ENCODE results near the gene CD248.

CD248 gene

DNA sequence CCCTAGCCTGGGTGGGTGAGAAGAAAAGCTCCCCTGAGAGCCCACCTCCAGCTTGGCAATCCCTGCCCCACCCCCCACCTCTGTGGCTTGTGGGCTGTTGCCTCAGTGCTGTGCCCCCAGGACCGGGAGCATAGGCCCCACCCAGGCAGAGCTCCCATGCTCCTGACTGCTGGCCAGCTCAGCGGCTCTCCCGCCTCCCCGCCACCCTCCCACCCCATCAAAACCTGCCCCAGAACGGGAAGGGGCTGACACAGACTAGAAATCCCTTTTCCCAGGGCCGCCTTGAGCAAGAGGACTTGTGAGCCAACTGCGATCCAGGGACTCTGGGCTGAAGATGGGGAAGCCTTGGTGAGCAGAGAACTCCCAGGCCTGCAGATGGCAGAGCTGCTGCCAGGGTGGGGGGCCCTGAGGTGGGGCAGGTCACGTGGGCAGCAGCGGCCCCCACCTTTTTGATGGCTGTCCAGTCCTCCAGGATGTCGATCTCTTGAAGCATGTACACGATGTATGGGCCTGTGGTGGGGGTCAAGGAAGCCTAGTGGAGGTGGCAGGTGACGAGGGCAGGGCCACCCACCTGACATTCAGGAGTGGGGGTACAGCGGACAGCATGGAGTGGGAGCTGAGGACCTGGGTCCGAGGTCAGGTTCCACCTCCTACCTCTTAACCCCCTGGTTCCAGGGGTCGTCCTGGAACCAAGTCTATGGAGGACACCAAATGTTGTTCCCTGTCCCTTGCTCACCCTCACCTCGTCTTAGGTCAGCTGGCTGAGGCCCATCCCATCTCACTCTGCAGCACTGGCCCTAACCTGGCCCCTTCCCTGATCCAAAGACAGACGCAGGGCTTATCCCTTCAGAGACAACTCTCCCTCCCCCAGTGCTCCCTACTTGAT lies 21.7 kb upstream of the CD248 start:
- no peak for TF ChIP-seq JUND (IDR thresholded peaks at IDR 0.05; ENCODE audit: low read depth)
- DNase-seq (ENCODE audit: low read depth in 1 of 2, low spot score in 1 of 2): no peak
- in situ Hi-C loops (cut with HindIII; ENCODE audit: low pct_unique_long_range_greater_than_20kb, low sequenced_read_pairs): no loop called here

- in situ Hi-C loops (cut with HindIII; ENCODE audit: low pct_unique_long_range_greater_than_20kb, low sequenced_read_pairs): no loop called here
- no peak for TF ChIP-seq JUND (IDR thresholded peaks at IDR 0.05; ENCODE audit: low read depth)
- no peak for DNase-seq (ENCODE audit: low read depth in 1 of 2, low spot score in 1 of 2)
Observed at GRCh38 chr11:66337103-66337899, 20.5 kb upstream of the CD248 start.

DNA sequence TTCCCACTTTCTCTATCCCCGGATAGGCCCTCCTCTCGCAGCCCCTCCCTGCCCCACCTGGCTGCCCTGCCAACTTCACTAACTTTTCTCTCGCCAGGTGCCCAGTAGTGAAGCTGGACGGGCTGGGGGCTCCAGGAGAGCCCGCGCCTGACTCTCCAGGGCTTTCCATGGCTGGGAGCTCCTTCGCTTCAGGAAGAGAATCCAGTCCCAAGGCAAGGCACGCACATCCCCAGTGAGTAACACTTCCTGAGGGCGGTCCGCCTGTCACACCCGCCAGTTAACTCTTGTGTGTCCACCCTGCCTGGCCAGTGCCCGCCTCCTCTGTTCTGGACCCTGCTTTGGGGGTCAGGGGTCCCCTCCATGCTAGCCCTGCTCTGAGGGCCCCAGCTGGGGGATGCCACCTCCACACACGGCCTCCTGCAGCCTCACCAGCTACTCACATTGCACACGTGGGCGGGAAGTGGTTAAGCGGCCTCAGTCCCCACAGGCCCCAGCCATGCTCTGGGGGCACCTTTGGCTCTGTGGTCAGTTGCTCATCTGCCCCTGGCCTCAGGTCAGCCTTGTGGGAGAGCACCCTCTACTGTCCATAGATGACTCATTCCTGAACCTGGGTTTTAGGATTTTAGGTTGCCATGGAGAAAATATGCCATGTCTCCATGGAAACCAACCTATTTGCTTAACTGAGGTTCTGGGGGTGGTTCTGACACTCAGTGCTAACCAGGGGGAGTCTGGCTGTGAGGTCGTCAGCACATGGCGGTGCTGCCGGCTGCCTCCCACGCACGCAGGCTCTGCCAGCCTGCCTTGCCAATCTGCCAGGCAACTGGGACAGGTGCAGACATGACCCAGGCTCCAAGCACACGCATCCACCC lies 19.6 kb upstream of the CD248 start, which contains the start of gene RIN1:
Gene RIN1, minus strand, starts transcription at position 201 of the 869 bp plus-strand sequence. Its CDS starts 32 bp downstream, at position 169.
- TF ChIP-seq JUND (IDR thresholded peaks at IDR 0.05; ENCODE audit: low read depth): no peak
- DNase-seq (ENCODE audit: low read depth in 1 of 2, low spot score in 1 of 2): peak; percentile 69 to 94
- in situ Hi-C loops (cut with HindIII; ENCODE audit: low pct_unique_long_range_greater_than_20kb, low sequenced_read_pairs): no loop called here

DNA sequence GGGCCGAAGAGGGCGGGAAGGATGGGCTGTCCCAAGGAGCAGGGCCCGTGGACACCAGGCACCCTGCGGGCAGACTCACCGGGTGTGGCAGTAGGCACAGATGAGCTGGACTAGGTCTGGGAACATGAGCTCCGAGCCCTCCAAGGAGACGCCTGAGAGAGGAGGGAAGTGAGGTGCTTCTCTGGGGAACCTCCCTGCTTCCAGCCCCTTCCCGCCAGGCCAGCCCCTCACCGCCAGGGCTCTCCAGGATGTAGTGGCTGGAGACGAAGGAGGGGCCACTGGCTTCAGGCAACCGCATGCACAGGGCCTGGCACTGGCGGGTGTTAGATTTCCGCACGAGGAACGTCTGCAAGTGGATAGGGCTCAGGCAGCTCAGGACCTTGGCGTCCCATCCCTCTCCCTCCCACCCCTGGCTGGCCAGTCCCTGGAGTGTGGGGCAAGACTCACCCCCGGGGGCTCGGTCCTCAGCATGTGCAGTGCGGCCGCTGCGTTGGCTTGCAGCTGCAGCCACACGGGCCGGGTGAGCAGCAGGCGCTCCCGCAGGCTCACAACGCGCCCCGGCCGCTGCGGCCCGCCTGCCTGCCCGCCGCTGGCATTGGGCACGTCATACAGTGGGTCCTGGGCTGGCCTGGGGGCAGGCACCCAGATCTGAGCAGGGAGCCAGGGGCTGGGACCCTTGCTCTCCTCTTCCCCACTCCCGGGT lies 18.8 kb upstream of the CD248 start:
- in situ Hi-C loops (cut with HindIII; ENCODE audit: low pct_unique_long_range_greater_than_20kb, low sequenced_read_pairs): no loop called here
- DNase-seq (ENCODE audit: low read depth in 1 of 2, low spot score in 1 of 2): peak in 1 of 2 experiments; percentile 79
- TF ChIP-seq JUND (IDR thresholded peaks at IDR 0.05; ENCODE audit: low read depth): no peak

DNA sequence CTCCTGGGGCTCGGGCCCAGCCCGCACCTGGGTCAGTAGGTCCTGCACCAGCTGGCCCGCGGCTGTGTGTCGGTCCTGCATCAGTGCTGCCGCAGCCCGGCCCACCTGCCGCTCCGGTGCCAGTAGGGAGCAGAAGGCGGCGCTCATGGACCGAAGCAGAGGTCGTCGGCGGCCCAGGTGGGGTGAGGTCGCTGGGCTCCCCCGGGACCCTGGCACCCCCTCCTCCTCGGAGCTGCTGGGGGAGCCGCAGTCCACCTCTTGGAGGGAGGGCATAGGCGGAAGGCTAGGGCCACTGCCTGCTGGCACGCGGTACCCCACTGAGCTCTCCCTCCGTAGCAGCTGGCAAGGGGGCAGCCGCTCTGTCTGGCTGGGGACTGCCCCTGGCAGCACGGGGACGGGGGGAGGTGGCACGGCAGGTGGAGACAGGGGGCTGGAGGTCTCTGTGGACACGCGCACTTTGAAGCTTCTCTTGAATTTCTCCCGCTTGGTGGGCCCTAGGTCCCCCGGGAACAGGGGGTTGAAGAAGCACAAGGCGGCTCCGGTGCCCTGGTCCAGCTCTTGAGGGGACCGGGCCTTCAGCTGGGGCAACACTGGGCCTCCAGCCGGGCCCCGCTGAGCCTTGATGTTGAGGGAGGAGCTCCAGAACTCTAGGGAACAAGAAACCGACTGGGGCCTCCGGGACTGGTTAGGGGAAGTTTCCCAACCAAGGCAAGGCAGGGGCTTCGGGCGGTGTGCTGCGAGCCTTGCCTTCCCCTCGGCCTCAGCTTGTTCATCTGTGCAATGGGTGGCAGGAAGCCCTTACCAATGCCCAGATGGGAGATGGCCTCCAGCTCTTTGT lies 18.0 kb upstream of the CD248 start:
- TF ChIP-seq JUND (IDR thresholded peaks at IDR 0.05; ENCODE audit: low read depth): no peak
- DNase-seq (ENCODE audit: low read depth in 1 of 2, low spot score in 1 of 2): no peak
- in situ Hi-C loops (cut with HindIII; ENCODE audit: low pct_unique_long_range_greater_than_20kb, low sequenced_read_pairs): no loop called here

DNA sequence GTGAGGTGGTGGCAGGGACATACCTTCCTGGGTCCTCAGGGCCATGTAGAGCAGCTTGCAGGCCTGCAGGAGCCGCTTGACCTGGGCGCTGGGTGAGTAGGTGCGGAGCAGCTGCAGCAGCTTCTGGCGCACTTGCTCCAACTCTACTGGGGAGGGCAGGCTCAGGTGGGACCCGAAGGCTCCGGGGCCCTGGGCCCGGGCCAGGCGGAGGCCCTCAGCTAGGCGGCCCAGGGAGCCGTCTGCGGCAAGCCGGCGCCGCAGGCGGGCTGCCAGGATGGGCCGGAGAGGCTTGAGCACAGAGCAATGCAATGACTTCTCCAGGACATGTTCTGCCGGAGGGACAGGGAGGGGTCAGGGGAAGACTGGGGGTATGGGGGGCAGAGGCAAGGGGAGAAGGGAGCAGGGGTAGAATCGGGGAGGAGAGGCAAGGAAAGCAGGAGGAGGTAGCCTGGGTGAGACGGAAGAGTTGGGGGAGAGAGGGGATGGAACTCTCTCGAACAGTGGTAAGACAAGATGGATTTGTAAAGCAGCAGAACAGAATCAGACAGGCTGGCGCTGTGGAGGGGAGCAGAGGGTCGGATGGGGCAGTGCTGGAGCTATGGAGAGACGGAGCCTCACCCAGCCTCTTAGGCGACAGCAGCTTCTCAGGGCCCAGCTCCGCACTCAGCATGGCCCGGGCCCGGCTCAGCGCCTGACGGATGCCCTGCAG lies 17.2 kb upstream of the CD248 start:
- in situ Hi-C loops (cut with HindIII; ENCODE audit: low pct_unique_long_range_greater_than_20kb, low sequenced_read_pairs): no loop called here
- TF ChIP-seq JUND (IDR thresholded peaks at IDR 0.05; ENCODE audit: low read depth): no peak
- DNase-seq (ENCODE audit: low read depth in 1 of 2, low spot score in 1 of 2): no peak

DNA sequence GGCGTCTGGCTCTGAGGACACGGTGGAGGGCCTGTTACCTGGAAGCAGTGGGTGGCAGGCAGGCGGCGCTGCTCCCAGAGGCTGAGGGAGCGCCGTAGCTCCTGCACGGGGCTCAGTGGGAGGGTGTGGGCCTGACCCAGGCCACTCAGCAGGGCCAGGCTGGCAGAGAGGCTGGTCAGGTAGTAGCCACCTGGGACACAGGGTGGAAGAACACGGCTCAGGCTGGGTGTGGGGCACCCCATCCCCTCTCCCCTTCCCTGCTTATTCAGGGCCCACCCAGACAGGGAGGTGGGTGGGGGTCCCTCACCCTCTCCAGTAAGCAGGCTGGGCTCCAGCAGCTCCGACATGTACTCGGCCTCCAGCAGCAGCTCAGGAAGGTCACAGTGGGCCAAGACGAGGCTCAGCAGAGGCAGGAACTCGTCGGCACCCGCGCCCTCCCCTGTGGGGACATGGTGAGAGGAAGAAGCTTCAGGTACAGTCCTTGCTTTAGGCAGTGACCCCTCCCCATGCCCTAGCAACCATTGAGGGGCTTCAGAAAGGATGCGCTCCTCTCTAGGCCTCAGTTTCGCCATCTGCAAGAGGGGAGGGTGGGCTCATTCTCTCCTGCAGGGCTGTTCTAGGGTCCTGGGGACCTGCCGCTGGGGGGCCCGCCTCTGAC lies 16.5 kb upstream of the CD248 start:
- DNase-seq (ENCODE audit: low read depth in 1 of 2, low spot score in 1 of 2): no peak
- in situ Hi-C loops (cut with HindIII; ENCODE audit: low pct_unique_long_range_greater_than_20kb, low sequenced_read_pairs): no loop called here
- TF ChIP-seq JUND (IDR thresholded peaks at IDR 0.05; ENCODE audit: low read depth): no peak

- no peak for DNase-seq (ENCODE audit: low read depth in 1 of 2, low spot score in 1 of 2)
- in situ Hi-C loops (cut with HindIII; ENCODE audit: low pct_unique_long_range_greater_than_20kb, low sequenced_read_pairs): no loop called here
- TF ChIP-seq JUND (IDR thresholded peaks at IDR 0.05; ENCODE audit: low read depth): no peak
Observed at GRCh38 chr11:66332371-66333219, 15.8 kb upstream of the CD248 start.
